H1 (cell line): ENCODE results near the gene LITAF. TPM values are rescaled to one million over a fixed set of nuclear protein-coding genes. Genes with fewer than 3 reads are reported as not detected.

Source experiments
- CTCF ChIA-PET: fragments of 300-600 bp; sonication (Branson Sonifier 250); formaldehyde crosslinking; loops from one replicate; lab custom pipeline; 2021; ENCODE audit not compliant: partially characterized antibody; lab: Charles Lee
- POLR2A ChIA-PET: fragments of 300-600 bp; sonication (Branson Sonifier 250); formaldehyde crosslinking; loops from one replicate; lab custom pipeline; 2021; ENCODE audit warnings: inconsistent platforms; ENCODE audit not compliant: partially characterized antibody; lab: Charles Lee
- DNase-seq, 2 experiments: peaks; one replicate each; pipeline versions ENCODE4 v3.0.0 to v3.0.0-alpha.2; 2010 to 2022; ENCODE audit warnings: low spot score in 2 of 2, low read depth in 1 of 2, mixed read lengths in 1 of 2
- FAIRE-seq: peaks from 2 replicates; lab custom pipeline; 2011; peaks lifted over from hg19 to GRCh38; lab: Jason Lieb, UNC
- H2AFZ ChIP-seq: 2 replicates; pipeline ENCODE4 v1.8.1; 2012; ENCODE audit warnings: low read length, inconsistent platforms
- H2AK5ac ChIP-seq: 2 replicates; pipeline ENCODE4 v1.6.1; 2013; ENCODE audit warnings: low read depth, low read length
- H2BK120ac ChIP-seq: replicated peaks from 2 replicates; pipeline ENCODE3; 2013; ENCODE audit warnings: low read depth, low read length, inconsistent platforms
- H2BK12ac ChIP-seq: 2 replicates; pipeline ENCODE4 v1.6.1; 2013; ENCODE audit warnings: low read depth, low read length
- H2BK15ac ChIP-seq: 2 replicates; pipeline ENCODE4 v1.6.1; 2013; ENCODE audit warnings: low read length
- H2BK20ac ChIP-seq: 2 replicates; pipeline ENCODE4 v1.6.1; 2013; ENCODE audit warnings: low read length
- H2BK5ac ChIP-seq: 2 replicates; pipeline ENCODE4 v1.6.1; 2013; ENCODE audit warnings: low read depth, low read length
- H3K14ac ChIP-seq: 2 replicates; pipeline ENCODE4 v1.6.1; 2013; ENCODE audit warnings: inconsistent platforms; ENCODE audit not compliant: insufficient read length
- H3K18ac ChIP-seq: 2 replicates; pipeline ENCODE4 v1.6.1; 2013; ENCODE audit warnings: low read length; ENCODE audit errors: extremely low read depth
- H3K23ac ChIP-seq: 2 replicates; pipeline ENCODE4 v1.6.1; 2013; ENCODE audit warnings: inconsistent platforms; ENCODE audit not compliant: insufficient read length
- H3K23me2 ChIP-seq: 2 replicates; pipeline ENCODE4 v1.6.1; 2013; ENCODE audit warnings: low read depth, low read length
- H3K27ac ChIP-seq: 2 replicates; pipeline ENCODE4 v1.6.1; 2011; ENCODE audit warnings: low read depth, low read length, inconsistent platforms
- H3K27me3 ChIP-seq, 4 experiments: replicated peaks in 1 of 4; 1 replicate in 1 of 4; 2 replicates in 3 of 4; pipeline versions ENCODE4 v1.6.1 to v1.8.1; 2011 to 2013; ENCODE audit warnings: low read length in 3 of 4, mild to moderate bottlenecking in 3 of 4, inconsistent platforms in 2 of 4, mixed read lengths in 2 of 4, moderate library complexity in 1 of 4; ENCODE audit not compliant: control insufficient read depth in 3 of 4, insufficient read depth in 3 of 4; ENCODE audit errors: extremely low read depth in 1 of 4
- H3K36me3 ChIP-seq, 4 experiments: 2 replicates each; pipeline versions ENCODE4 v1.6.1 to v1.8.1; 2011 to 2013; ENCODE audit warnings: mild to moderate bottlenecking in 4 of 4, low read length in 3 of 4, moderate library complexity in 2 of 4, control low read depth in 1 of 4, inconsistent platforms in 1 of 4; ENCODE audit not compliant: insufficient read depth in 4 of 4, control insufficient read depth in 2 of 4
- H3K4ac ChIP-seq: replicated peaks from 2 replicates; pipeline ENCODE3; 2013; ENCODE audit warnings: low read length, low read depth, mixed read lengths, inconsistent platforms; ENCODE audit not compliant: insufficient read length
- H3K4me1 ChIP-seq, 4 experiments: replicated peaks in 1 of 4; 1 replicate in 1 of 4; 2 replicates in 3 of 4; pipeline versions ENCODE4 v1.6.1 to v1.8.1; 2011 to 2013; ENCODE audit warnings: low read length in 3 of 4, inconsistent platforms in 2 of 4, mixed read lengths in 1 of 4; ENCODE audit not compliant: insufficient read depth in 4 of 4, control insufficient read depth in 3 of 4
- H3K4me2 ChIP-seq, 2 experiments: 2 replicates each; pipeline versions ENCODE4 v1.6.1 to v1.8.1; 2011 to 2013; ENCODE audit warnings: low read depth in 2 of 2, low read length in 2 of 2, control low read depth in 1 of 2, inconsistent platforms in 1 of 2, mild to moderate bottlenecking in 1 of 2; ENCODE audit not compliant: insufficient read depth in 1 of 2
- H3K4me3 ChIP-seq, 4 experiments: fragments of 200-600, 300-600 bp in 1 of 4; sonication (generic), shearing (Covaris generic), sonication (Bioruptor Twin) in 1 of 4; 2 replicates each; pipeline versions ENCODE4 v1.5.1 to v1.8.1; 2011 to 2016; ENCODE audit warnings: low read length in 4 of 4, low read depth in 3 of 4, control low read depth in 2 of 4, inconsistent platforms in 2 of 4, mild to moderate bottlenecking in 2 of 4, mixed read lengths in 1 of 4, moderate library complexity in 1 of 4; ENCODE audit not compliant: insufficient read depth in 2 of 4; ENCODE audit errors: extremely low read depth in 1 of 4
- H3K56ac ChIP-seq: replicated peaks from 2 replicates; pipeline ENCODE3; 2013; ENCODE audit warnings: low read depth, mild to moderate bottlenecking, mixed read lengths, low read length, inconsistent platforms; ENCODE audit not compliant: insufficient read length
- H3K79me1 ChIP-seq: 2 replicates; pipeline ENCODE4 v1.6.1; 2013; ENCODE audit warnings: low read depth, low read length, control low read depth
- H3K79me2 ChIP-seq, 2 experiments: 2 replicates each; pipeline versions ENCODE4 v1.6.1 to v1.8.1; 2012 to 2013; ENCODE audit warnings: low read length in 2 of 2, mild to moderate bottlenecking in 2 of 2, inconsistent platforms in 1 of 2; ENCODE audit not compliant: insufficient read depth in 2 of 2, control insufficient read depth in 1 of 2
- H3K9ac ChIP-seq, 4 experiments: replicated peaks in 1 of 4; 1 replicate in 1 of 4; 2 replicates in 3 of 4; pipeline versions ENCODE4 v1.6.1 to v1.8.1; 2011 to 2013; ENCODE audit warnings: low read depth in 3 of 4, low read length in 3 of 4, control low read depth in 2 of 4, mild to moderate bottlenecking in 2 of 4, moderate library complexity in 2 of 4, inconsistent platforms in 1 of 4; ENCODE audit errors: extremely low read depth in 1 of 4
- H3K9me3 ChIP-seq, 2 experiments: 2 replicates each; pipeline versions ENCODE4 v1.6.1 to v1.8.1; 2012 to 2013; ENCODE audit warnings: mild to moderate bottlenecking in 2 of 2, moderate library complexity in 2 of 2, control low read depth in 1 of 2, inconsistent platforms in 1 of 2, low read depth in 1 of 2, low read length in 1 of 2, mixed read lengths in 1 of 2; ENCODE audit not compliant: insufficient read depth in 2 of 2
- H4K20me1 ChIP-seq, 2 experiments: replicated peaks in 1 of 2; 2 replicates each; pipeline versions ENCODE3 to v1.8.1; 2011 to 2013; ENCODE audit warnings: inconsistent platforms in 2 of 2, low read length in 2 of 2, mild to moderate bottlenecking in 1 of 2; ENCODE audit not compliant: insufficient read depth in 2 of 2, control insufficient read depth in 1 of 2
- H4K5ac ChIP-seq: 2 replicates; pipeline ENCODE4 v1.6.1; 2013; ENCODE audit warnings: low read length, low read depth, mixed read lengths, inconsistent platforms; ENCODE audit not compliant: insufficient read length
- H4K8ac ChIP-seq: 2 replicates; pipeline ENCODE4 v1.8.0; 2013; ENCODE audit warnings: mild to moderate bottlenecking, moderate library complexity, low read length, inconsistent platforms; ENCODE audit not compliant: insufficient read depth; ENCODE audit errors: extremely low read depth
- H4K91ac ChIP-seq: replicated peaks from 2 replicates; pipeline ENCODE3; 2013; ENCODE audit warnings: low read length, mixed read lengths, inconsistent platforms; ENCODE audit not compliant: insufficient read length
- BACH1 ChIP-seq: IDR thresholded peaks from 2 replicates; pipeline ENCODE4 v1.6.1; 2012; ENCODE audit warnings: low read length, improper control_type of control experiment
- BRCA1 ChIP-seq: IDR thresholded peaks from 2 replicates; pipeline ENCODE4 v1.6.1; 2012; ENCODE audit warnings: low read depth, low read length, improper control_type of control experiment
- CBX5 ChIP-seq: fragments of 300-800, 300-1000 bp; sonication (generic); IDR thresholded peaks from 2 replicates; pipeline ENCODE4 v1.7.1; 2016; ENCODE audit warnings: antibody characterized with exemption, low read length, low read depth
- CHD2 ChIP-seq: IDR thresholded peaks from 2 replicates; pipeline ENCODE4 v1.6.1; 2012; ENCODE audit warnings: low read length, improper control_type of control experiment
- EGR1 ChIP-seq: IDR thresholded peaks from 2 replicates; pipeline ENCODE4 v1.6.1; 2011; ENCODE audit warnings: low read depth, low read length, borderline replicate concordance
- NANOG ChIP-seq: IDR thresholded peaks from 2 replicates; pipeline ENCODE4 v1.6.1; 2011; ENCODE audit warnings: low read length, low read depth, mild to moderate bottlenecking, inconsistent platforms; ENCODE audit not compliant: insufficient read depth, poor library complexity, severe bottlenecking
- PHF8 ChIP-seq: fragments of 200-600 bp; sonication (generic); conservative IDR thresholded peaks from 2 replicates; pipeline ENCODE4 v1.7.1; 2012; ENCODE audit warnings: low read depth, mild to moderate bottlenecking, inconsistent platforms, low read length, moderate library complexity
- RBBP5 ChIP-seq: IDR thresholded peaks from 2 replicates; pipeline ENCODE4 v1.7.1; 2012; ENCODE audit warnings: low read depth, mild to moderate bottlenecking, inconsistent platforms, low read length, moderate library complexity, borderline replicate concordance
- RXRA ChIP-seq: IDR thresholded peaks from 2 replicates; pipeline ENCODE4 v1.6.1; 2011; ENCODE audit warnings: low read depth, mild to moderate bottlenecking, low read length, moderate library complexity; ENCODE audit not compliant: insufficient read depth
- SUZ12 ChIP-seq: fragments of 200-600 bp; sonication (generic); IDR thresholded peaks from 2 replicates; pipeline ENCODE4 v1.6.1; 2012; ENCODE audit warnings: mild to moderate bottlenecking, inconsistent platforms, low read length, moderate library complexity, mixed read lengths
- WGBS, 2 experiments: shearing (Covaris generic) in 1 of 2; methylation state at CpG; one replicate each; pipeline versions ENCODE4 v1.1.6 to v1.1.7; 2013 to 2015; ENCODE audit warnings: low lambda C conversion rate in 2 of 2, mixed read lengths in 2 of 2, inconsistent platforms in 1 of 2, low coverage in 1 of 2, missing lambda C conversion rate in 1 of 2; ENCODE audit not compliant: insufficient replicate concordance in 2 of 2, insufficient coverage in 1 of 2, insufficient read length in 1 of 2; ENCODE audit errors: extremely low coverage in 1 of 2, missing lambda C conversion rate in 1 of 2; 5-methylcytosine and 5-hydroxymethylcytosine counted together
- polyA plus RNA-seq, 7 experiments: library from polyadenylated mRNA; depleted of rRNA in 3 of 7; stranded (reverse) in 5 of 7; unstranded in 2 of 7; fragments of >200 nt in 5 of 7; fragments of 200-250 nt in 2 of 7; gene quantifications; 1 replicate in 5 of 7; 2 replicates in 1 of 7; 4 replicates in 1 of 7; pipeline versions ENCODE4 v1.2.1 to v1.2.3, GENCODE V29; 2011 to 2013; ENCODE audit warnings: missing spikeins in 2 of 7, mixed read lengths in 2 of 7
- total RNA-seq: library from RNA; stranded (reverse); fragmentation: NEBNext Ultra II Directional; extraction: Animal tissue kit (Norgen Biotek cat#: 25700); gene quantifications from 2 replicates; pipeline ENCODE4 v1.2.1, GENCODE V29; 2021
- TF ChIP-seq, protein P1 (sequence below): IDR thresholded peaks from 2 replicates; pipeline ENCODE4 v1.6.1; 2011; ENCODE audit warnings: low read depth, mild to moderate bottlenecking, low read length; ENCODE audit not compliant: insufficient read depth

Gene LITAF
- total and polyA plus RNA-seq, 2 of the 8 experiments (the other 6 are each of a cell fraction or from before 2014, with no cell fraction given), result 165 to 205 TPM

DNA sequence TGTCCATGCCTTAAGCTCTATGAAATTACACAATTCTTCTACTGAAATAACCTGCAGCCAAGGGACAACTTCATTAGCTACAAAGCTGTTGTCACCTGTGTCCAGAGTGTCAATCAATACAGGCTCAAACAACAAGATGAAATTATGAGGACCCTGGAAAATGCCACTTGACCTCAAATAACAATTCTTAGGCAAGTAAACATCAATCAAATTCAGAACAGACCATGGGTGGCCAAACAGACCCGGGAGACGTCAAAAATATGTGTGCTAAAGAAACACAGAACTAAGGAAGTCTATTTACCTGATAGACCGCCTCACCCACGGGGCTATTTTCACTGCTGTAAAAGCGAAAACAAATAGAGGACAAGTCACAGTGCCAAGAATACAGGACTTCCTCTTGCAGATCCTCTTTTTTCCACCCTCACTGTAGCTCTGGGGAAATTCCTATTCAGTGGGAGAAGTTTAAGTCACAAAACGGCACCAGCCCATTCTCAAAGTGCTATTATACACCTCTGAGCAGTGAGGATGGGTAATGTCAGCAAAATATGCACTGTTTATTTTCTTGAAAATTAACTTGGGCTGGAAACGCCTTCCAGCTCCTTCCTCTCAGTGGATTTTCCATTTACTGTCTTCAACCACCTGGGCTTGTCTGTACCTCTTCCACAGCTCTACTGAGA lies 2.7 kb downstream of the LITAF start:
- no peak overlapping the region for H2AFZ ChIP-seq
- CTCF ChIA-PET, result interaction anchor here (0.6 to 4.2 kb wide), 11 partner anchors 12 to 485 kb away, joined by 3 to 24 read pairs (median 3); no protein-coding TSS in a partner anchor
- no peak for DNase-seq
- H4K8ac ChIP-seq, result no peak overlapping the region
- H3K9ac ChIP-seq, result no peak overlapping the region
- no peak overlapping the region for H3K23ac ChIP-seq
- H3K4me3 ChIP-seq, result peak overlapping the region in 1 of 4 experiments; percentile 87; a peak in 1 of 8 replicates
- peaks cover 0 to 6% of the 10 kb centered on the region in 2 experiments for H4K20me1 ChIP-seq
- H3K27me3 ChIP-seq, result peaks cover 4 to 21% (median 13%) of the 10 kb centered on the region in 4 experiments
- peak overlapping the region; percentile 11 for H3K18ac ChIP-seq
- H2BK12ac ChIP-seq, result peak overlapping the region; percentile 64; the same call in 1 of the 2 replicates
- no peak overlapping the region for H4K5ac ChIP-seq
- peaks cover 12 to 40% (median 30%) of the 10 kb centered on the region in 4 experiments for H3K4me1 ChIP-seq
- H3K79me2 ChIP-seq, result peaks cover 8 to 61% of the 10 kb centered on the region in 2 experiments
- 0 out of 2 replicates have a peak overlapping the region, but pooled peaks have one; percentile 77 for H2BK20ac ChIP-seq
- peak overlapping the region; percentile 77 for H2AK5ac ChIP-seq
- peaks cover 0 to 2% (median 0%) of the 10 kb centered on the region in 4 experiments; a peak in 1 of 8 replicates for H3K36me3 ChIP-seq
- H3K23me2 ChIP-seq, result peaks cover 7% of the 10 kb centered on the region
- H3K4me2 ChIP-seq, result peak overlapping the region; percentile 53 to 82
- peak overlapping the region; percentile 49; the same call in 1 of the 2 replicates for H2BK5ac ChIP-seq
- POLR2A ChIA-PET, result interaction anchor here (0.6 to 3.1 kb wide), 4 partner anchors 11 to 53 kb away, joined by 3 to 12 read pairs (median 3); no protein-coding TSS in a partner anchor
- WGBS, 2 experiments, result 55% methylated on average over 7 of the region's 7 CpGs; no CpG with 5 or more reads in 1 of the 2 experiments
- no peak overlapping the region for H2BK120ac ChIP-seq
- no peak overlapping the region for H3K56ac ChIP-seq
- FAIRE-seq, result no peak
- no peak overlapping the region for H3K27ac ChIP-seq
- no peaks in the 10 kb centered on the region; a peak in 1 of 4 replicates for H3K9me3 ChIP-seq
- H3K14ac ChIP-seq, result no peak overlapping the region
- H4K91ac ChIP-seq, result no peak overlapping the region
- peaks cover 12% of the 10 kb centered on the region for H3K79me1 ChIP-seq
- H2BK15ac ChIP-seq, result no peak overlapping the region
- H3K4ac ChIP-seq, result no peak overlapping the region
- no peak for TF ChIP-seq EGR1
- no peak for TF ChIP-seq NANOG
- TF ChIP-seq CBX5, result no peak
- TF ChIP-seq PHF8, result no peak
- no peak for TF ChIP-seq CHD2
- TF ChIP-seq RXRA, result no peak
- TF ChIP-seq, protein P1, sequence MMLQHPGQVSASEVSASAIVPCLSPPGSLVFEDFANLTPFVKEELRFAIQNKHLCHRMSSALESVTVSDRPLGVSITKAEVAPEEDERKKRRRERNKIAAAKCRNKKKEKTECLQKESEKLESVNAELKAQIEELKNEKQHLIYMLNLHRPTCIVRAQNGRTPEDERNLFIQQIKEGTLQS, result no peak
- TF ChIP-seq BACH1, result no peak
- TF ChIP-seq BRCA1, result no peak
- TF ChIP-seq SUZ12, result no peak
- TF ChIP-seq RBBP5, result no peak
